OCI-LY3 (cell line): ENCODE data around the gene WFDC5.

Experiments used
- H2AFZ ChIP-seq: fragments of 200-600, 300-600 bp; shearing (Covaris generic); 2 replicates; pipeline ENCODE4 v1.6.0; 2014; ENCODE audit warnings: antibody characterized with exemption, low read depth, low read length
- H3K27ac ChIP-seq: fragments of 200-600, 300-600 bp; sonication (generic); 2 replicates; pipeline ENCODE4 v1.5.1; 2014; ENCODE audit warnings: mild to moderate bottlenecking, low read length, moderate library complexity, mixed read lengths
- H3K27me3 ChIP-seq: fragments of 200-600, 300-600 bp; sonication (generic); 2 replicates; pipeline ENCODE4 v1.6.1; 2014; ENCODE audit warnings: low read depth, low read length, mixed read lengths
- H3K36me3 ChIP-seq: fragments of 200-600, 300-600 bp; sonication (generic); replicated peaks from 2 replicates; pipeline ENCODE3; 2014; ENCODE audit warnings: low read depth, low read length, mixed read lengths
- H3K4me1 ChIP-seq: fragments of 300-600, 200-600 bp; sonication (generic); 2 replicates; pipeline ENCODE4 v1.6.1; 2014; ENCODE audit warnings: low read length, mixed read lengths
- H3K4me2 ChIP-seq: fragments of 200-600, 300-600 bp; sonication (generic); 2 replicates; pipeline ENCODE4 v1.6.1; 2014; ENCODE audit warnings: low read length, mixed read lengths
- H3K4me3 ChIP-seq: fragments of 300-600, 200-600 bp; sonication (generic); 2 replicates; pipeline ENCODE4 v1.5.1; 2014; ENCODE audit warnings: antibody characterized with exemption, mild to moderate bottlenecking, low read length, moderate library complexity
- H3K79me2 ChIP-seq: fragments of 300-600, 200-600 bp; shearing (Covaris generic); 2 replicates; pipeline ENCODE4 v1.6.1; 2014; ENCODE audit warnings: mild to moderate bottlenecking, low read length, mixed read lengths
- H3K9ac ChIP-seq: fragments of 300-600, 200-600 bp; shearing (Covaris generic); 2 replicates; pipeline ENCODE4 v1.6.0; 2014; ENCODE audit warnings: mild to moderate bottlenecking, low read length, moderate library complexity
- H3K9me3 ChIP-seq: fragments of 200-600, 300-600 bp; shearing (Covaris generic); 2 replicates; pipeline ENCODE4 v1.6.1; 2014; ENCODE audit warnings: low read length, mixed read lengths; ENCODE audit not compliant: insufficient read depth
- H4K20me1 ChIP-seq: fragments of 200-600, 300-600 bp; sonication (generic); 2 replicates; pipeline ENCODE4 v1.6.1; 2016; ENCODE audit warnings: low read length, mixed read lengths; ENCODE audit not compliant: insufficient read depth
- CTCF ChIP-seq: fragments of 200-600, 300-600 bp; sonication (generic); IDR thresholded peaks from 2 replicates; pipeline ENCODE4 v1.5.1; 2014; ENCODE audit warnings: antibody characterized with exemption, low read length, low read depth
- EZH2phosphoT487 ChIP-seq: fragments of 200-600 bp; shearing (Covaris generic); IDR thresholded peaks from 2 replicates; pipeline ENCODE4 v1.6.1; 2018; ENCODE audit warnings: antibody characterized with exemption, mixed run types, low read depth

Gene WFDC5

GRCh38 chr20:45082468-45082867, 32.5 kb downstream of the WFDC5 start:
- Histone ChIP-seq H3K36me3 (peaks cover 96% of the 10 kb centered on the region), H3K4me3 (no peak overlapping the region), H3K27me3 (no peaks in the 10 kb centered on the region), H3K27ac (no peak overlapping the region), H3K4me1 (peaks cover 11% of the 10 kb centered on the region; the same call in 1 of the 2 replicates), H3K79me2 (peaks cover 71% of the 10 kb centered on the region), H3K9me3 (no peaks in the 10 kb centered on the region), H3K4me2 (no peak overlapping the region), H4K20me1 (peaks cover 68% of the 10 kb centered on the region), H2AFZ (no peak overlapping the region), H3K9ac (no peak overlapping the region)
- TF ChIP-seq CTCF (no peak), EZH2phosphoT487 (no peak)

- Histone ChIP-seq H3K27ac (no peak overlapping the region), H3K9ac (no peak overlapping the region), H4K20me1 (peaks cover 69% of the 10 kb centered on the region), H3K9me3 (no peaks in the 10 kb centered on the region), H3K79me2 (peaks cover 76% of the 10 kb centered on the region), H3K4me3 (no peak overlapping the region), H3K27me3 (no peaks in the 10 kb centered on the region), H2AFZ (no peak overlapping the region), H3K36me3 (peaks cover 95% of the 10 kb centered on the region), H3K4me1 (0 out of 2 replicates have a peak, but pooled peaks cover under 1% of the 10 kb centered on the region), H3K4me2 (no peak overlapping the region)
- TF ChIP-seq EZH2phosphoT487 (no peak), CTCF (peak; percentile 40)
Observed at GRCh38 chr20:45080867-45081624, 33.9 kb downstream of the WFDC5 start.

GRCh38 chr20:45077559-45077958, 37.4 kb downstream of the WFDC5 start:
- peaks cover 89% of the 10 kb centered on the region for H3K79me2 ChIP-seq
- no peak overlapping the region for H3K4me3 ChIP-seq
- TF ChIP-seq CTCF: no peak
- no peak for TF ChIP-seq EZH2phosphoT487
- no peaks in the 10 kb centered on the region for H3K27me3 ChIP-seq
- H4K20me1 ChIP-seq: peaks cover 73% of the 10 kb centered on the region
- no peaks in the 10 kb centered on the region for H3K9me3 ChIP-seq
- H2AFZ ChIP-seq: no peak overlapping the region
- no peak overlapping the region for H3K4me2 ChIP-seq
- H3K27ac ChIP-seq: no peak overlapping the region
- no peaks in the 10 kb centered on the region for H3K4me1 ChIP-seq
- peaks cover 94% of the 10 kb centered on the region for H3K36me3 ChIP-seq
- no peak overlapping the region for H3K9ac ChIP-seq

GRCh38 chr20:45073221-45073620, 41.8 kb downstream of the WFDC5 start:
- Histone ChIP-seq H3K9me3 (no peaks in the 10 kb centered on the region), H2AFZ (no peak overlapping the region), H3K4me1 (no peaks in the 10 kb centered on the region)

More at GRCh38 chr20:45073221-45073620, 41.8 kb downstream of the WFDC5 start:
- TF ChIP-seq EZH2phosphoT487 (no peak), CTCF (no peak)
- no peak overlapping the region for H3K9ac ChIP-seq
- H4K20me1 ChIP-seq: peaks cover 85% of the 10 kb centered on the region
- H3K27me3 ChIP-seq: no peaks in the 10 kb centered on the region
- H3K4me3 ChIP-seq: no peak overlapping the region
- no peak overlapping the region for H3K27ac ChIP-seq
- H3K4me2 ChIP-seq: no peak overlapping the region
- H3K36me3 ChIP-seq: peaks cover 89% of the 10 kb centered on the region
- peaks cover 96% of the 10 kb centered on the region for H3K79me2 ChIP-seq
